ENCODE results near the gene PCNX2. TPM values are rescaled to one million over a fixed set of nuclear protein-coding genes. Genes with fewer than 3 reads are reported as not detected.

The PCNX2 gene
- total and polyA plus RNA-seq, 2 of the 8 experiments (the other 6 are each of a cell fraction or from before 2014, with no cell fraction given) = 46.1 to 57.6 TPM

DNA sequence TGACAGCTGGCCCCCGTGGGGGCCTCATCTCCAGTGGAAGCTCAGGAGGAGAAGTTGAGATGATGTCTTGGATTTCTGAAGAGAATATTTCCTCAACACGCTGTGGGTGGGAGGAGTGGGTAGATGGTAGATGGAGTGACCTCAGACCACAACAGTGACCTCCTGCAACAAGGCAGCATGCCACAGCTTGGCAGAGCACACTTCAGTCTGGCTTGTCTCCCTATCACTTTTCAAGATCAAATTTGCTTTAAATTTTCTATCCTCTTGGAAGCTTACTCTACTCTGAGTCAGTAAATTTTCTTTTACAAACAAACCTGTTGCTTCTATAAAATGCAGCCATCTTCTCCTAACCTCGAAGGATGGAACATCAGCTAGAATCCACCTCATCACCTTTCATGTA, 285.4 kb downstream of the PCNX2 start:
- H2BK120ac ChIP-seq (replicated peaks; ENCODE audit: low read depth, low read length) = no peak overlapping the region
- H2BK15ac ChIP-seq (ENCODE audit: low read length) = no peak overlapping the region
- H3K4me3 ChIP-seq (ENCODE audit: extremely low read depth in 1 of 4, insufficient read depth in 2 of 4, low read depth in 3 of 4, low read length in 4 of 4) = no peak overlapping the region
- H3K4ac ChIP-seq (replicated peaks; ENCODE audit: insufficient read length, low read depth, low read length) = no peak overlapping the region
- H3K4me1 ChIP-seq (replicated peaks in 1 of 4; ENCODE audit: control insufficient read depth in 3 of 4, insufficient read depth in 4 of 4, low read length in 3 of 4) = no peaks in the 10 kb centered on the region
- no peak overlapping the region for H4K91ac ChIP-seq (replicated peaks; ENCODE audit: insufficient read length, low read length)
- H4K8ac ChIP-seq (ENCODE audit: extremely low read depth, insufficient read depth, low read length) = no peak overlapping the region
- H3K36me3 ChIP-seq (ENCODE audit: control insufficient read depth in 2 of 4, insufficient read depth in 4 of 4, low read length in 3 of 4) = peaks cover 3 to 25% (median 13%) of the 10 kb centered on the region in 4 experiments
- ChIA-PET CTCF (ENCODE audit: partially characterized antibody) (interaction anchor here (0.6 to 4.5 kb wide), 3 partner anchors 15 to 398 kb away, joined by 3 to 19 read pairs (median 3); no protein-coding TSS in a partner anchor), POLR2A (ENCODE audit: partially characterized antibody) (no interaction called here)
- H3K23ac ChIP-seq (ENCODE audit: insufficient read length) = no peak overlapping the region
- no peaks in the 10 kb centered on the region for H3K79me1 ChIP-seq (ENCODE audit: low read depth, low read length)
- WGBS, 2 experiments (ENCODE audit: extremely low coverage in 1 of 2, insufficient coverage in 1 of 2, insufficient read length in 1 of 2, insufficient replicate concordance in 2 of 2, low coverage in 1 of 2, low lambda C conversion rate in 2 of 2, missing lambda C conversion rate in 1 of 2) = 86% methylated on average over 3 of the region's 3 CpGs; no CpG with 5 or more reads in 1 of the 2 experiments
- FAIRE-seq (no peak), DNase-seq (ENCODE audit: low read depth in 1 of 2, low spot score in 2 of 2) (no peak)
- H3K27me3 ChIP-seq (replicated peaks in 1 of 4; ENCODE audit: control insufficient read depth in 3 of 4, extremely low read depth in 1 of 4, insufficient read depth in 3 of 4, low read length in 3 of 4) = no peaks in the 10 kb centered on the region
- H3K9me3 ChIP-seq (ENCODE audit: insufficient read depth in 2 of 2, low read depth in 1 of 2, low read length in 1 of 2) = no peaks in the 10 kb centered on the region
- no peak overlapping the region for H3K18ac ChIP-seq (ENCODE audit: extremely low read depth, low read length)
- H3K27ac ChIP-seq (ENCODE audit: low read depth, low read length) = no peak overlapping the region
- H3K23me2 ChIP-seq (ENCODE audit: low read depth, low read length) = no peaks in the 10 kb centered on the region
- no peak overlapping the region for H2BK20ac ChIP-seq (ENCODE audit: low read length)
- H3K9ac ChIP-seq (replicated peaks in 1 of 4; ENCODE audit: extremely low read depth in 1 of 4, low read depth in 3 of 4, low read length in 3 of 4) = no peak overlapping the region
- no peak overlapping the region for H2BK5ac ChIP-seq (ENCODE audit: low read depth, low read length)
- H2AK5ac ChIP-seq (ENCODE audit: low read depth, low read length) = no peak overlapping the region
- H3K56ac ChIP-seq (replicated peaks; ENCODE audit: insufficient read length, low read depth, low read length) = no peak overlapping the region
- no peak overlapping the region for H2BK12ac ChIP-seq (ENCODE audit: low read depth, low read length)
- H3K4me2 ChIP-seq (ENCODE audit: insufficient read depth in 1 of 2, low read depth in 2 of 2, low read length in 2 of 2) = no peak overlapping the region
- H2AFZ ChIP-seq (ENCODE audit: low read length) = no peak overlapping the region
- no peak overlapping the region for H3K14ac ChIP-seq (ENCODE audit: insufficient read length)
- no peaks in the 10 kb centered on the region for H4K20me1 ChIP-seq (replicated peaks in 1 of 2; ENCODE audit: control insufficient read depth in 1 of 2, insufficient read depth in 2 of 2, low read length in 2 of 2)
- no peaks in the 10 kb centered on the region for H3K79me2 ChIP-seq (ENCODE audit: control insufficient read depth in 1 of 2, insufficient read depth in 2 of 2, low read length in 2 of 2)
- no peak overlapping the region for H4K5ac ChIP-seq (ENCODE audit: insufficient read length, low read depth, low read length)
- TF ChIP-seq CEBPB (IDR thresholded peaks at IDR 0.05; ENCODE audit: low read depth, low read length) (no peak), CBX5 (IDR thresholded peaks at IDR 0.05; ENCODE audit: low read depth, low read length) (no peak), SRF (IDR thresholded peaks at IDR 0.05; ENCODE audit: low read depth, low read length) (no peak), NRF1 (IDR thresholded peaks at IDR 0.05; ENCODE audit: low read depth, low read length) (no peak), KDM4A (IDR thresholded peaks at IDR 0.05; ENCODE audit: low read depth, low read length, severe bottlenecking) (no peak), NANOG (IDR thresholded peaks at IDR 0.05; ENCODE audit: insufficient read depth, low read depth, low read length, poor library complexity, severe bottlenecking) (no peak), SUZ12 (IDR thresholded peaks at IDR 0.05; ENCODE audit: low read length) (no peak), POLR2AphosphoS5 (IDR thresholded peaks at IDR 0.05; ENCODE audit: low read depth, low read length) (no peak), SP1 (IDR thresholded peaks at IDR 0.05; ENCODE audit: low read depth, low read length) (no peak), YY1 (IDR thresholded peaks at IDR 0.05; ENCODE audit: low read depth, low read length) (no peak)
- TF ChIP-seq, protein P1, sequence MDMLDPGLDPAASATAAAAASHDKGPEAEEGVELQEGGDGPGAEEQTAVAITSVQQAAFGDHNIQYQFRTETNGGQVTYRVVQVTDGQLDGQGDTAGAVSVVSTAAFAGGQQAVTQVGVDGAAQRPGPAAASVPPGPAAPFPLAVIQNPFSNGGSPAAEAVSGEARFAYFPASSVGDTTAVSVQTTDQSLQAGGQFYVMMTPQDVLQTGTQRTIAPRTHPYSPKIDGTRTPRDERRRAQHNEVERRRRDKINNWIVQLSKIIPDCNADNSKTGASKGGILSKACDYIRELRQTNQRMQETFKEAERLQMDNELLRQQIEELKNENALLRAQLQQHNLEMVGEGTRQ (IDR thresholded peaks at IDR 0.05; ENCODE audit: low read length) = no peak
